ENCODE data around the gene DARS2. TPM values are rescaled to one million over a fixed set of nuclear protein-coding genes. Genes with fewer than 3 reads are reported as not detected.

The DARS2 gene
- total RNA-seq, 1 experiment from 2014 or later, result 35.0 TPM

- H3K18ac ChIP-seq (ENCODE audit: insufficient read length, low read depth, low read length), result no peak overlapping the region
- H3K23me2 ChIP-seq (ENCODE audit: insufficient read length, low read depth, low read length, poor library complexity, severe bottlenecking), result no peaks in the 10 kb centered on the region
- Mint-ChIP-seq H3K27ac (no peak overlapping the region), H3K4me3 (no peak overlapping the region), H3K9me3 (no peaks in the 10 kb centered on the region), H3K4me1 (peaks cover 7 to 10% of the 10 kb centered on the region in 2 experiments), H3K36me3 (ENCODE audit: insufficient read depth in 1 of 3, low read depth in 3 of 3) (peaks cover 0 to 4% (median 0%) of the 10 kb centered on the region in 3 experiments; a peak in 1 of 7 replicates), H3K27me3 (ENCODE audit: low read depth) (no peaks in the 10 kb centered on the region)
- no peak overlapping the region for H2BK20ac ChIP-seq (ENCODE audit: low read depth, low read length, poor library complexity, severe bottlenecking)
- no CpG with 5 or more reads among the region's 1 CpG for WGBS (ENCODE audit: extremely low coverage, insufficient read length, low lambda C conversion rate)
- H3K4me1 ChIP-seq (ENCODE audit: insufficient read depth, low read length), result 0 out of 2 replicates have a peak, but pooled peaks cover 3% of the 10 kb centered on the region
- no peaks in the 10 kb centered on the region for H3K79me1 ChIP-seq (ENCODE audit: insufficient read depth, low read depth, low read length, poor library complexity, severe bottlenecking)
- H2BK5ac ChIP-seq (ENCODE audit: insufficient read length, low read length), result no peak overlapping the region
- no peak overlapping the region for H3K56ac ChIP-seq (ENCODE audit: insufficient read length, low read depth, low read length)
- no peak overlapping the region for H2AK5ac ChIP-seq (ENCODE audit: insufficient read length, low read length)
- no peak for DNase-seq
- no peak overlapping the region for H2BK120ac ChIP-seq (ENCODE audit: low read depth, low read length, poor library complexity, severe bottlenecking)
- H4K20me1 ChIP-seq (ENCODE audit: control insufficient read depth, insufficient read depth, insufficient read length), result no peaks in the 10 kb centered on the region
- H3K4ac ChIP-seq (ENCODE audit: low read depth, low read length), result no peak overlapping the region
- no peak overlapping the region for H2AFZ ChIP-seq (ENCODE audit: low read length)
- H3K14ac ChIP-seq (ENCODE audit: insufficient read depth, low read length), result no peak overlapping the region
- H2BK12ac ChIP-seq (ENCODE audit: insufficient read length, low read depth, low read length), result no peak overlapping the region
- H4K5ac ChIP-seq (ENCODE audit: insufficient read length, low read depth, low read length), result no peak overlapping the region
- no peak overlapping the region for H4K8ac ChIP-seq (replicated peaks; ENCODE audit: insufficient read length, low read depth, low read length)
- H3K9ac ChIP-seq (ENCODE audit: extremely low read depth, insufficient read length, low read length), result no peak overlapping the region
- no peak overlapping the region for H2BK15ac ChIP-seq (ENCODE audit: low read depth, low read length)
- TF ChIP-seq CTCF (conservative IDR thresholded peaks at IDR 0.05), result no peak
- no peak overlapping the region for H3K4me2 ChIP-seq (ENCODE audit: insufficient read depth, insufficient read length, low read length)
- no peak overlapping the region for H3K27ac ChIP-seq (ENCODE audit: insufficient read length, low read depth, low read length)
- H3K79me2 ChIP-seq (ENCODE audit: insufficient read depth, low read length), result no peaks in the 10 kb centered on the region; the same call in 1 of the 2 replicates
- no peak overlapping the region for H3K23ac ChIP-seq (ENCODE audit: insufficient read length, low read depth, low read length)
- no peak overlapping the region for H4K91ac ChIP-seq (ENCODE audit: insufficient read length, low read depth, low read length)
- no peaks in the 10 kb centered on the region for H3K9me3 ChIP-seq (ENCODE audit: control insufficient read depth, low read depth, low read length)
- H3T11ph ChIP-seq (ENCODE audit: low read length), result no peak overlapping the region
- no peaks in the 10 kb centered on the region for H3K27me3 ChIP-seq (ENCODE audit: insufficient read depth, low read length)
Measured at GRCh38 chr1:173893611-173894010, 69.1 kb downstream of the DARS2 start.
